ENCODE measurements around the gene NOS3. TPM values are rescaled to one million over a fixed set of nuclear protein-coding genes. Genes with fewer than 3 reads are reported as not detected.

The NOS3 gene
- total RNA-seq, 1 experiment from 2014 or later: 0.66 TPM

DNA sequence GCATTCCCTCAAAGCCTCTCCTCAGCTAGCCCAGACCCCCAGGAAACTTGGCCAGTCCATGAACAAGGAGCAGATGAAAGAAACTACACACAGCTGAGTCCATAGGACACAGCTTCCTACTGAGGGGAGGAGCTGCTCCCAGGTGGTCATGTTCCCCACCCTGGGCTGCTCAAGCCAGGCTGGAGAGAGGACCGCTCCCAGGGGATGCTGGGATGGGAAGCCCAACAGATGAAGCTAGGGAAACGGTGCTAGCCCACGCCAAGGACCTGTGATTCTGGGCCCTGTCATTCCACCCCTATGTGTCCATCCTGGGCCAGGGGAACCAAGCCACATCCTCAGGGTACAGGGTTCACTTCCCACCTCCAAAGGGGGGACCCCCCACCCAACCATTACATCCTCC, 31.7 kb upstream of the NOS3 start:
- no peak for ATAC-seq

DNA sequence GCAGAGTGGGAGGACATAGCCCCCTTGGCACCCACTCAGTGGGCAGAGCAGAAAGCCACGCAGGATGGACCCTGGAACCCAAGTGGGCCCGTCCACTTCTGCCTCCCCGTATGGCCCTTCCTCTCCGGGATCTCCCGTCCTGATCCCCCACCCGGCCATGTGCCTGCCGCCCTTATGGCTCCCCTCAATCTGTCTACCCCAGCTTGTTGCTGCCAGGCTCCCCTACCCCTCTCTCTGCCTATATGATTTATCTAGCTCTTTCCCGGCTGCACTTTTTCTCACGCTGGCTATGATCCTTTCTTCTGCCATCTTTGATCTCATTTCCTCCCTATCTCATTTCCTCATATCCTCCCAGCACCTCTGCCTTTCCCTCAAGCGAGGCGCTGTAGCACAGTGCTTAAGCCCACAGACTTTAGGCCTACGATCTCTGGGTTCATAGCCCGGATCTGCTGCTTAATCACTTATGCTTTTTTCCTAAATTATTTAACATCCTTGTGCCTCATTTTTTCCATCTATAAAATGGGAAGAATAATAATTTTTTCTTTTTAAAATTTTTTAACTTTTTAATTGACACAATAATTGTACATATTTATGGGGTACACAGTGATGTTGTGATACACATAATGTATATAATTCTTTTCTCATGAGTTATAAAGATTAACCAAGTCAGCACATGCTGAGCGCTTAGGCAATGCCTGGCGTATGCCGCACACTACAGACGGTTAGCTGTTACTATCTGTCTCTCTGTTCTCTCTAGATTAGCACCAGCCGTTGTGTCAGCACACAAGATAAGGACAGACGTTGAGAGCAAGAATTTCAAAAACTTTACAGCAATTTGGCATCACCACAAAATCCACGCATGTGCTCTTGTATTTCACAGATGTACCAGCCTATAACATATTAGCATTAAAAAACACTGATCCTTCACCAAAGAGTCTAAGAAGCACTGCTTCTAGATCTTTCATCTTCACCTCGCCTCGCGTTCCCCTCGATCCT, 30.8 kb upstream of the NOS3 start:
- ChIA-PET CTCF (interaction anchor here (0.6 kb wide), 1 partner anchor 52 kb away, joined by 3 read pairs; no protein-coding TSS in a partner anchor), POLR2A (ENCODE audit: unreplicated experiment) (no interaction called here)
- TF ChIP-seq EZH2phosphoT487 (IDR thresholded peaks at IDR 0.05; ENCODE audit: borderline replicate concordance, low read length) (no peak), EZH2 (IDR thresholded peaks at IDR 0.05; ENCODE audit: low read length, unreplicated experiment) (no peak)
- TF ChIP-seq, protein P1, sequence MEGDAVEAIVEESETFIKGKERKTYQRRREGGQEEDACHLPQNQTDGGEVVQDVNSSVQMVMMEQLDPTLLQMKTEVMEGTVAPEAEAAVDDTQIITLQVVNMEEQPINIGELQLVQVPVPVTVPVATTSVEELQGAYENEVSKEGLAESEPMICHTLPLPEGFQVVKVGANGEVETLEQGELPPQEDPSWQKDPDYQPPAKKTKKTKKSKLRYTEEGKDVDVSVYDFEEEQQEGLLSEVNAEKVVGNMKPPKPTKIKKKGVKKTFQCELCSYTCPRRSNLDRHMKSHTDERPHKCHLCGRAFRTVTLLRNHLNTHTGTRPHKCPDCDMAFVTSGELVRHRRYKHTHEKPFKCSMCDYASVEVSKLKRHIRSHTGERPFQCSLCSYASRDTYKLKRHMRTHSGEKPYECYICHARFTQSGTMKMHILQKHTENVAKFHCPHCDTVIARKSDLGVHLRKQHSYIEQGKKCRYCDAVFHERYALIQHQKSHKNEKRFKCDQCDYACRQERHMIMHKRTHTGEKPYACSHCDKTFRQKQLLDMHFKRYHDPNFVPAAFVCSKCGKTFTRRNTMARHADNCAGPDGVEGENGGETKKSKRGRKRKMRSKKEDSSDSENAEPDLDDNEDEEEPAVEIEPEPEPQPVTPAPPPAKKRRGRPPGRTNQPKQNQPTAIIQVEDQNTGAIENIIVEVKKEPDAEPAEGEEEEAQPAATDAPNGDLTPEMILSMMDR (conservative IDR thresholded peaks at IDR 0.05; ENCODE audit: low read depth, low read length): no peak
- Histone ChIP-seq H3F3A (ENCODE audit: low read length, unreplicated experiment) (no peaks in the 10 kb centered on the region), H3K4me3 (ENCODE audit: low read length) (no peak overlapping the region), H3K27ac (ENCODE audit: low read length) (no peak overlapping the region), H3K4me2 (ENCODE audit: low read length) (no peak overlapping the region), H3K9me3 (ENCODE audit: low read length) (no peaks in the 10 kb centered on the region), H3K9me2 (replicated peaks; ENCODE audit: low read length) (no peaks in the 10 kb centered on the region), H3K9ac (ENCODE audit: low read length) (no peak overlapping the region), H3K79me2 (ENCODE audit: low read length) (no peaks in the 10 kb centered on the region), H3K4me1 (ENCODE audit: insufficient read depth, low read length) (no peaks in the 10 kb centered on the region), H3K27me3 (ENCODE audit: low read length) (no peaks in the 10 kb centered on the region), H2AFZ (ENCODE audit: low read length) (no peak overlapping the region), H4K20me1 (ENCODE audit: low read length) (no peaks in the 10 kb centered on the region), H3K36me3 (ENCODE audit: low read depth, low read length) (no peaks in the 10 kb centered on the region)
- BruUV-seq (replicated peaks): no TSS peak
- no peak for ATAC-seq
- DNase-seq: no peak
- intact Hi-C loops (cut with micrococcal nuclease): no loop called here

More for the DNA sequence above, 31.7 kb upstream of the NOS3 start:
- BruUV-seq (replicated peaks): no TSS peak
- no peak overlapping the region for H3K9ac ChIP-seq (ENCODE audit: low read length)
- TF ChIP-seq, protein P1 (conservative IDR thresholded peaks at IDR 0.05; ENCODE audit: low read depth, low read length): no peak
- TF ChIP-seq EZH2phosphoT487 (IDR thresholded peaks at IDR 0.05; ENCODE audit: borderline replicate concordance, low read length) (no peak), EZH2 (IDR thresholded peaks at IDR 0.05; ENCODE audit: low read length, unreplicated experiment) (no peak)
- no peaks in the 10 kb centered on the region for H3K27me3 ChIP-seq (ENCODE audit: low read length)
- H4K20me1 ChIP-seq (ENCODE audit: low read length): no peaks in the 10 kb centered on the region
- no peak overlapping the region for H2AFZ ChIP-seq (ENCODE audit: low read length)
- CTCF ChIA-PET: no interaction called here
- intact Hi-C loops (cut with micrococcal nuclease): no loop called here
- no peaks in the 10 kb centered on the region for H3F3A ChIP-seq (ENCODE audit: low read length, unreplicated experiment)
- no peak overlapping the region for H3K4me2 ChIP-seq (ENCODE audit: low read length)
- H3K79me2 ChIP-seq (ENCODE audit: low read length): no peaks in the 10 kb centered on the region
- no peak for DNase-seq
- no peaks in the 10 kb centered on the region for H3K9me2 ChIP-seq (replicated peaks; ENCODE audit: low read length)
- no peaks in the 10 kb centered on the region for H3K9me3 ChIP-seq (ENCODE audit: low read length)
- no peaks in the 10 kb centered on the region for H3K36me3 ChIP-seq (ENCODE audit: low read depth, low read length)
- no peaks in the 10 kb centered on the region for H3K4me1 ChIP-seq (ENCODE audit: insufficient read depth, low read length)
- no peak overlapping the region for H3K27ac ChIP-seq (ENCODE audit: low read length)
- POLR2A ChIA-PET (ENCODE audit: unreplicated experiment): no interaction called here
- no peak overlapping the region for H3K4me3 ChIP-seq (ENCODE audit: low read length)
